GM12872 (cell line): ENCODE measurements around the gene TMPRSS13.

Source experiments
- TF ChIP-seq, protein P1 (sequence below): IDR thresholded peaks from 3 replicates; pipeline ENCODE4 v1.5.1; 2011; ENCODE audit warnings: low read depth, mild to moderate bottlenecking, low read length, moderate library complexity; ENCODE audit not compliant: insufficient read depth

Gene TMPRSS13

DNA sequence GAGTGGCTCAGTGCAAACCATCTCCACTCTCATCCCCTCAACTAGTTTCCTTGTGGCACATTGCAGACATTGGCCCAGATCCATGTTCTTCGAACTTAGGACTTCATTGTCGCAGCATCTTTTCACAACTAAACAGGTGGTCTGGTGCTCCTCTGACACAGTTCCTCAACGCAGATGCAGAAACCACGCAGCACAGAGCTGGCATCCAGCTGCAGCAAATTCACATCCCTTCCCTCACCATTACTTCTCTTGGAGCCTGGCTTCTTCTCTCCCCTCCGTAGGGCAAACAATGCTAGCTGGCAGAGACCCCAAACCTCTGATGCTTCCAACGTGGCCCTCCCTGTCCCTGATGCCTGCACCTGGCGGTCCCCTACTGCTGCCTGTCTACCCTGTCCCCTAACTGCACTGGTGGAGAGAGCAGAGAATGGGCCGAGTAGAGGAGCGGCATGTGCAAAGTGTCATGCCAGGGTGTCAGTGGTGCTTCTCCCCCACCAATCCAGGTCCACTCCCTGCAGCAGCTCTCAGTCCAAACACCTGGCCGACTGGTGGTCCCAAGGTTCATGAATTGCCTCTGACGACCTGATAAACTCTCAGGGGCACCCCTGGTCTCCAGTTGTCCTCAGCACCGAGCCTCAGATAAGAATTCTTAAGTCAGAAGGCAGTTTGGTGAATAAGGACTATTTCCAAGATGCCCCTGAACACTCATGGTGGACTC lies 18.1 kb downstream of the TMPRSS13 start:
- TF ChIP-seq, protein P1, sequence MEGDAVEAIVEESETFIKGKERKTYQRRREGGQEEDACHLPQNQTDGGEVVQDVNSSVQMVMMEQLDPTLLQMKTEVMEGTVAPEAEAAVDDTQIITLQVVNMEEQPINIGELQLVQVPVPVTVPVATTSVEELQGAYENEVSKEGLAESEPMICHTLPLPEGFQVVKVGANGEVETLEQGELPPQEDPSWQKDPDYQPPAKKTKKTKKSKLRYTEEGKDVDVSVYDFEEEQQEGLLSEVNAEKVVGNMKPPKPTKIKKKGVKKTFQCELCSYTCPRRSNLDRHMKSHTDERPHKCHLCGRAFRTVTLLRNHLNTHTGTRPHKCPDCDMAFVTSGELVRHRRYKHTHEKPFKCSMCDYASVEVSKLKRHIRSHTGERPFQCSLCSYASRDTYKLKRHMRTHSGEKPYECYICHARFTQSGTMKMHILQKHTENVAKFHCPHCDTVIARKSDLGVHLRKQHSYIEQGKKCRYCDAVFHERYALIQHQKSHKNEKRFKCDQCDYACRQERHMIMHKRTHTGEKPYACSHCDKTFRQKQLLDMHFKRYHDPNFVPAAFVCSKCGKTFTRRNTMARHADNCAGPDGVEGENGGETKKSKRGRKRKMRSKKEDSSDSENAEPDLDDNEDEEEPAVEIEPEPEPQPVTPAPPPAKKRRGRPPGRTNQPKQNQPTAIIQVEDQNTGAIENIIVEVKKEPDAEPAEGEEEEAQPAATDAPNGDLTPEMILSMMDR, result no peak

DNA sequence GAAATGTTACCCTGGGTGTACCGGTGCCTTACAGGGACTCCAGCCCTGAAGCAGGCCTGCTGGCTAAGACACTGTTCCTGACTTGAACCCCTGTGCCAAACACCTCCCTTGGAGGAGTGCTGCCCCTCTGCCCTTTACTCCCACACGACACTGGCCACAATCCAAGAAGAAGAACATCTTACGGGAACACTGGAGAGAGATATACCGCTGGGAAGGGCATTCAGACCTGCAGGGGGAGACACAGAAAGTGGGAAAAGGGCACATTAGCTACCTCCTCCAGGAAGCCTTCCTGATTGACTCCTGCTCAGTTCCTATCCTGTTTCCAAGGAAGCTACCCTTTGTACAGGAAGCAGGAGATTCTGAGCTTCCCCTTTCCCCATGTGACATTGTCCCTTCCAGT lies 18.7 kb downstream of the TMPRSS13 start:
- TF ChIP-seq, protein P1, result no peak

DNA sequence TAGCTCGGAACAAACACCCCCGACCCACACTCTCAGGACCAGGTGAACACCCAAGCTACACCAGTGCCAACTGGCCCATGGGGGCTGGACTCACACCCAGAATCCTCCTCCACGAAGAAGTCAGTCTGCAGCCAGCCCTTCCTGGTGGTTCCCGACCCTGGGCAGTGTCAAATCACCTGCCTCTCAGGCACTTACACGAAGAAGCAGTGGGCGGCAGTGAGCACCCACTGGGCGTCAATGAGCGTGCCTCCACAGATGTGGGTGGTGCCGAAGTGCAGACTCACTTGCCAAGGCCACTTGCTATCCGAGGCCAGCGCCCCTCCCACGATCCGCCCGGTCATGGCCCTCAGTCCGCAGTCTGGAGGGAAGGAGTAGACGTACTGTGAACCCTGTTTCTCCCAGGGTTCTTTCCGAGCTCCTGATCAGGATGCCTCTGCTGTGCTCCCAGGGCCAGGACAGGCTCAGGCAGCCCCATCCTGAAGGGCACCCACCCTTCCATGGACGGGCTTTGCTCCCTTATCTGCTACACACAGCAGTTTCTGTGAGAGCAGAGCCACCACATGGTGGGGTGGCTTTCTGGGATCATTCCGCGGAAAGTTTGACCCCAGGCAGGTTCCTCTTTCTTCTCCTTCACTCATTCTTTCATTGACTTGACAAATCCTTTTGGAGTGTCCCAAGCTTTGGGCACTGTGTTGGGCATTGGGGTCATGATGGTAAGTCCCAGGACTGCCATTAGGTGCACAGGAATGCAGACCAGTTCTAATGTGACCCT lies 19.4 kb downstream of the TMPRSS13 start:
- TF ChIP-seq, protein P1, result no peak

DNA sequence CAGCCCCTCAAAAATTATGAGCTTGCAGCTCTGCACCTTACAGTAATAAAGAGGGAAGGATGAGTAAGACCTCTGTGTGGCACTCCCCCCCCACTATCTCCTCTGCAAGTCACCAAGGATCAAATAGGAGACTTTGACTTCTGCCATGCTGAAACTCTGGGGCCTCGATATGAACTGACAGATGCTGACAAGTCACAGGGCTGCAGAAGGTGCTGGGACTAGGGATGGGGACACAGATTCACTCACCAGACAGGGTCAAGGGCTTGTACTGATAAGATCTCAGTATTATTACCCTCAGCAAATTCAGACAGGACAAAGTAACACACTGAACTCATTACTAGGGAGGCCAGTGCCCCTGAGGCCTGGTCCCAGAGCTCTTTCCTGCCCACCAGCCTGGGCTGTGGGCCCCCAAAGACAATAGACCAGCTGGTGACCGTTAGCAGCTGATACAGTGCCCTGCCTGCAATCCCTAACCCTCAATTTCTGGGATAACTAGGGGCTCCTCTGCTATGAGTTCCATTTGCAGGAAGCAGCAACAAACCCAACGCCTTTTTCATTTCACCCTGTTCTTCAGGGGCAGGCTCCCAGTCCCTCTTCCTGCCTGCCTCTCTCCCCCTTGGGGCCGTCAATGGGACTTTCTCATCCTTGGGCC lies 20.1 kb downstream of the TMPRSS13 start:
- TF ChIP-seq, protein P1, result no peak

DNA sequence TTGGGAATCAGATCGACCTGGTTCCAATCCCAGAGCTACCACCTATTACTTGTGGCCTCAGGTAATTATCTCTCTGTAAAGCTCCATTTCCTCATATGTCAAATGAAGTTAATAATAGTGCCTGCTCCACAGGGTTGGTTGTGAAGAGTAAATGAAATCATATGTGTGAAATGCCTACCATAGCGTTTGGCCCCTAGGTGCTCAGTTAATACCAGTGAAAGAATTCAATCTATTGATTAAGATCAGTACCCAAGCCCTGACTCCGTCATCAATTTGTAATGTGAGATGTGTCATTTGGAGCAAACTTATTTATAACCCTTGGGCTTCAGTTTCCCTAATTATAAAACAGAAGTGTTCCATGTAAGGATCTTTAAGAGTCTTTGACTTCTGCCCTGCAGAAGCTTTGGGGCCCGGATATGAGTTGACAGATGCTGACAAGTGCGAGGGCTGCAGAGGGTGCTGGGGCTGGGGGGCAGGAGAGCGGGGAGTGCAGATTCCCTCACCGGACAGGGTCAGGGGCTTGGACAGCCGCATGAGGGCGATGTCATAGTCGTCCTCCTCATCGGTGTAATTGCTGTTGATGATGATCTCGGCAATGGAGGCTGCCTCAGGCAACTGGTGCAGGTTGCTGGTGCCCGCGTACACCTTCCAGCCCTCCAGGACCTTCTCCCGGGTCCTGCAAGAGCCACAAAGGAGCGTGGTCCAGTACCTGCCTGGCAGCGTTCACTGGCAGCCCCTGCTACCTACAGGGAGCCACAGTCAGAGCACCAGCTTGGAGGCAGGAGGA lies 20.9 kb downstream of the TMPRSS13 start:
- TF ChIP-seq, protein P1, result no peak

DNA sequence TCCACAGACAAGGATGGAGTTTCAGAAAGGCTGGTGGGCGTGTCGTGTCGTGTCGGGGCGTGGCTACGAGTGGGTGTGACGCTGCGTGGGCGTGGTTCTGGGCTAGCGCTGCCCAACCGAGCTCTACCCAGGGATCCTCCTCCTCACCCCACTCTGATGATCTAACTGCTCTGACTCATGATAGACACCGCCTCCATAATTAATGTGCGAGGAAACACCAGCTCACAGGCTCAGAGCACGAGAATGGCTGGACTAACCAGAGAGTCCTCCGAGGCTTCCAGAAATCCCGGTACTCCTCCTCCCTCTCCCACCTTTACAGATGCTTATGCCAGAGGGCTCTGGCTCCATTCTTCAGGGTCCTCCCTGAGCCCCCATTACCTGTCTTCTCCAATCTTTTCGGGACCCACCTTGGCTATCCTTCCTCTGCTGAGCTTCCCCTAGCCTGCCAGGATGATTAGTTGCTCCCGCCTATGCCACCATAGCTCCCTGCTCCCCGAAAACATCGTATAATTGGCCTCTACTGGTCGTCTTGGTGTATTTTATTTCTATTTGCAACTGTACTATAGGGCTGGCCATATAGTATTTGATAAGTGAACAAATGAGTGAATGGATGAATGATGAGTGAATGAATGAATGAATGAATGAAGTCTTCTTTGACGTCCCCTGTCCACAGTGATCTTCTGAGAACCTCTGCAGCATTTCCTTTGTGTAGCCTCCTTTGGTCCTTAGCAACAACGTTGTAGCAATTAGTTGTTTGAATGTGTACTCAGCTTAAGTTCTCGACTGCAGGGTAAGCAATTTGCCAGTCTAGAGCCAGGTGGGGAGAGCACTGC lies 21.7 kb downstream of the TMPRSS13 start:
- TF ChIP-seq, protein P1, result no peak
